HFF-Myc (cell line): ENCODE measurements around the gene LIM2.
A peak's percentile ranks its signal among the peaks of the same experiment; 100 is the strongest.

ENCODE experiments used
- DNase-seq: peaks from one replicate; pipeline ENCODE4 v3.0.0-alpha.2; 2011; ENCODE audit warnings: low read depth; ENCODE audit errors: extremely low read depth
- H3K4me3 ChIP-seq: replicated peaks from 2 replicates; pipeline ENCODE4 v1.5.1; 2011; ENCODE audit warnings: low read depth, mild to moderate bottlenecking, control low read depth, low read length
- CTCF ChIP-seq: IDR thresholded peaks from 2 replicates; pipeline ENCODE4 v1.5.1; 2012; ENCODE audit warnings: mild to moderate bottlenecking, low read depth, low read length, control low read depth; ENCODE audit errors: missing control alignments

Gene LIM2

GRCh38 chr19:51346742-51347141, 41.0 kb downstream of the LIM2 start:
- H3K4me3 ChIP-seq, result no peak overlapping the region
- no peak for TF ChIP-seq CTCF
- no peak for DNase-seq

GRCh38 chr19:51345076-51345620, 42.6 kb downstream of the LIM2 start:
- no peak for TF ChIP-seq CTCF
- no peak overlapping the region for H3K4me3 ChIP-seq
- no peak for DNase-seq

GRCh38 chr19:51342631-51343569, 44.9 kb downstream of the LIM2 start:
- no peak for TF ChIP-seq CTCF
- DNase-seq, result no peak
- H3K4me3 ChIP-seq, result no peak overlapping the region

GRCh38 chr19:51341976-51342580, 45.7 kb downstream of the LIM2 start, which contains the start of gene VSIG10L:
Gene VSIG10L, minus strand, starts transcription at chr19:51342139. Its CDS starts 15 bp downstream, at chr19:51342124.
- no peak within 1 kb of the TSS for H3K4me3 ChIP-seq
- no peak for TF ChIP-seq CTCF
- no peak for DNase-seq

- DNase-seq, result no peak
- TF ChIP-seq CTCF, result no peak
- no peak overlapping the region for H3K4me3 ChIP-seq
Measured at GRCh38 chr19:51341066-51341465, 46.7 kb downstream of the LIM2 start.

- DNase-seq, result no peak
- TF ChIP-seq CTCF, result no peak
- peak overlapping the region; percentile 45 for H3K4me3 ChIP-seq
Measured at GRCh38 chr19:51339687-51340656, 47.8 kb downstream of the LIM2 start.
